CD4-positive, alpha-beta T cell treated with Interleukin-21 for 1 hour (primary cell): ENCODE data around the gene ENTHD1.
"Not testable (repeated sequence)": the region's sequence is repeated elsewhere in the genome, so short reads cannot be mapped to it uniquely, and the experiment has no call there.

Source experiments
- DNase-seq: peaks from one replicate; pipeline ENCODE4 v3.0.0-alpha.2; 2020

The ENTHD1 gene

DNA sequence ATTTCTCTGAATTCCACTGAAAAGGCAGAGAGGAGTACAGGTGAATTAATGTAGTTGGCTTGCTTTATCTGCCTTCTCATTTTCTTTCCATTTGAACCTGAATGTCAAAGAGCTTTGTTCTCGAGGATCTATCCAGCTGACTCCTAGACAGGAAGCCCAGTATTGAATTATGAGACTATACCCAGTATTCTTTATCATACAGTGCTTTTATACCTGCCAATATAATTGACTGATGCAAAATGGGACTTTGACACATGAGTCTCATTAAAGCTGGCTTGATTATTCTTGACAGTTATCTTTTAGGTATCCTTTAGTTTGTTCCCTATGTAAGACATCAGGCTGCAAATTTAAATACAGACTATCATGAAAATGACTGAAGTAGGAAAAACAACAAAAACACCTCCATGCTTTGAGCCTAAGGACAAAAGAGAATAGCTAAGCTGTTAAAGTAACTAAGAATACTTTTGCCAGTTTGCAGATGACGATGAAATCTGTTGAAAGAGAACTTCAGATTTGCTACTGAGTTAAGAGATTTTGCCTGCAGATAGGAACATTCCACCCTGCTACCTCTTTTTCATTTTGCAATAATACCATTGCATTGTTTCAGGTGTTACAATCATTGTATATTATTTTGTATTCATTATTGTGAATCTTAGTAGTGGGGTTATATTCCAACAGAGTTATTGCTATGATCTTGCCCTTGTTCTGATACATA is 117.1 kb downstream of the ENTHD1 start:
- DNase-seq: no peak

GRCh38 chr22:39773976-39774539 is 119.5 kb downstream of the ENTHD1 start:
- peak; percentile 25 for DNase-seq

GRCh38 chr22:39773503-39773902 is 120.1 kb downstream of the ENTHD1 start:
- no peak for DNase-seq

GRCh38 chr22:39771486-39771885 is 122.1 kb downstream of the ENTHD1 start:
- DNase-seq: no peak

DNA sequence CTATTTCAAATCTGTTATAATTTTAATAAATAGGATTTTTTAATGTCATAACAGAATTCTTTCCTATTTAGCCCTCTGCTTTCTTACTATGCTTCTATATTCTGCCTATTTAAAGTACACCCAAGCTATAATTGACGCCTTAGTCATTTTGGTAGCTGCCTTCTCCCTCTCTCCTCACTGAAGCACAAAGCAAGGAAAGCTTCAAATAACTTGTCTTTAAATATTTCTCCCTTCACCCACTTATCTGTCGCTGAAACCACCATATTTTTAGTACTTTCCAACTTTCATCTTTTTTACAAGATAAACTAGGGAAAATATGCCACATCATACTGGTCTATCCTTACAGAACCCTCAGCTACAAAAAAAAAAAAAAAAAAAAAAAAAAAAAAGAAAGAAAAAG is 127.9 kb downstream of the ENTHD1 start:
- no peak for DNase-seq

DNA sequence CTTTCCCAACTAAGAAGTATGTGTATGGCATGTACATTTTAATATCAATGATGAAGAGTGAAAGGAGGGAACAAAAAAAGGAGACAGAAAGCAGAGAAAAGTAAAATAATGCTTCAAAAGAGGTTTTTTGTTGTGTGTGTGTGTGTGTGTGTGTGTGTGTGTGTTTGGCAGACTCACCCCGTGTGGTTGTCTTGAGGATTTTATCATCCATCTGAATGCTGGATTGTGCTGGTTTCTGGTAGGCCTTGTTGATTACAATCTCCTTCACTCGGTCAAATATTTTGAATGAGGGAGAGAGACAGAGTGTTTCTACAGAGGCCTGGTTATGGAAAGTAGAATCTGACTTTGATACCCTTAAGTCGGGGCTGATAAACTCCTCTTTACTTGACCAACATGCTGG is 128.5 kb downstream of the ENTHD1 start:
- no peak for DNase-seq

- DNase-seq: no peak
These were observed 130.3 kb downstream of the ENTHD1 start for GRCh38 chr22:39763276-39763675.

- no peak for DNase-seq
These were observed 142.8 kb downstream of the ENTHD1 start for GRCh38 chr22:39750759-39751158.

DNA sequence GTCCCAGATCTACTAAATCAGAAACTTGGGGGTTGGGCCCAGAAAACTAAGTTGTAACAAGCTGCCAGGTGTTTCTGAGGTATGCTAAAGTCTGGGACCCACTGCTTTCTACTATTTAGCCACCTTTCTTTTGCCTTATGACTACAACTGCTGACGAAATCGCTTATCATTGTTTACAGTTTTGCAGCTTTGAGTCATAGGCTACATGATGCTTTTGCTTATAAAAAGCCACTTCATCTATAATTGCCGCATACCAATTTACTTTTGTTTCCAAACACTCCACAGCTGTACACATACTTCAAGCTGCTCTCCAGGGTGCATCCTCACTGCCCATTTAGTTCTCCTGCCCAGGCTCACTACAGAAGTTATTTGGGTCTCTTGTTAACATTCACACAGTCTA is 144.7 kb downstream of the ENTHD1 start:
- no peak for DNase-seq

DNA sequence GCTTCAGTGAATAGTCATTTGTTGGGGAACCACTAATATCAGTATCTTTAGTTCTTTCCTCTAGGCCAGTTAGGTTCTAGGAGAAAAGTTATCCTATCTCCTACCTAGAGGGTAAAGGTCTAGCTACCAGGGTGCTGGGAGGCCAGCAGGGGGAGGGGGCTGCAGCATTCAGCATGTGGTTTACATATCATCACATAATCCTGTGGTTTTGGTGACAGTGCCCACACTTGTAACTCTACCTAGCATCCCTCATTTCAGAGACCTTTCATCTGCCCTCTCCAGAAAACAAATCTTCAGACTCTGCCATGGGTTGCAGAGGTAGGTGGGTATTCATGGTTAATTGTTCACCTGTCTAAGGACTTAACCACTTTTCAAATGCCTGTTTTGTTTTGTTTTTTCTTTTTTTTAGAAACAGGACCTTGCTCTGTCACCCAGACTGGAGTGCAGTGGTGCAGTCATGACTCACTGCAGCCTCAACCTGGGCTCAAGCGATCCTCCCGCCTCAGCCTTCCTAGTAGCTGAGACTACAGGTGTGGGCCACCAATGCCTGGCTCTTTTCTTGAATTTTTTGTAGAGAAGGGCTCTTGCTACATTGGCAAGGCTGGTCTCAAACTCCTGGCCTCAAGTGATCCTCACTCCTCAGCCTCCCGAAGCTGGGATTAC is 146.8 kb downstream of the ENTHD1 start:
- peak; percentile 4 for DNase-seq

- DNase-seq: no peak
These were observed 147.8 kb downstream of the ENTHD1 start for GRCh38 chr22:39745789-39746188.

- no peak for DNase-seq
These were observed 149.2 kb downstream of the ENTHD1 start for GRCh38 chr22:39744353-39744752.

- no peak for DNase-seq
These were observed 149.6 kb downstream of the ENTHD1 start for GRCh38 chr22:39743935-39744334.

- no peak for DNase-seq
These were observed 154.1 kb downstream of the ENTHD1 start for GRCh38 chr22:39739338-39740027.

DNA sequence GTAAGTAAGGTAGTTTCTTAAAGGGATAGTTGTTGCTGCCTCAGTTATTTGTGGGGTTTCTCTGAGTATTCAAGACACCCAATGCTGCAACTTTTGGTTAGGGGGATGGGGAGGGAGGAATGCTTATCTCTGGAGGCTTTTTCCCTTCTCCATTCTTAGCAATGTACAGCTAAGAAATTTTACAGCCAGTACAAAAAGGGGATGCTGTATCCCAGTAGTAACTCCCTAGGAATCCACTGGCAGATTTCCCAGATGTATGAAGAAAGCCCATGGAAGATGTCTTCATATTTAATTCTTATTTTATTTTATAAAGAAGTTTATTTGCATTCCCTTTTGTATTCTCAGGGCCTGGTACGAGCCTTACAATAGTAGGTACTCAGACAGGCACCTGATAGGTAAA is 154.8 kb downstream of the ENTHD1 start:
- DNase-seq: no peak

- no peak for DNase-seq
These were observed 157.8 kb downstream of the ENTHD1 start for GRCh38 chr22:39735776-39736175.

DNA sequence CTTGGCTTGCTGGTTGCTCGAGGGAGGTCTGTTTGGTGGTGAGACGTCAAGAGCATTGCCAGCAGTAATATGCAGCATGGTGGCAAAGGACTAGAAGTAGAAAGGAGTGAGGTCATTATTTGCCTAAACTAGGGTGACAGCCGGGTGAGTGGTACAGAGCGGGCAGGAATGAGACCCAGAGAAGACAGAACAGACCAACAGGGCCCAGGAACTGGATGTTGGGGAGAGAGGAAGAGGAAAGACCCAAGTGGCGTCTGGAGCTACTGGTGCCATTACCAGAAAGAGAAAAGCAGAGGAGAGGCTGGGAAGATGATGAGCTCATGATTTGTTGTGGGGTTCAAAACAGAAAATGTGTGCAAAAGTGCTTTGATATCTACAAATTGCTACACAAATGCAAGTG is 158.7 kb downstream of the ENTHD1 start:
- no peak for DNase-seq

DNA sequence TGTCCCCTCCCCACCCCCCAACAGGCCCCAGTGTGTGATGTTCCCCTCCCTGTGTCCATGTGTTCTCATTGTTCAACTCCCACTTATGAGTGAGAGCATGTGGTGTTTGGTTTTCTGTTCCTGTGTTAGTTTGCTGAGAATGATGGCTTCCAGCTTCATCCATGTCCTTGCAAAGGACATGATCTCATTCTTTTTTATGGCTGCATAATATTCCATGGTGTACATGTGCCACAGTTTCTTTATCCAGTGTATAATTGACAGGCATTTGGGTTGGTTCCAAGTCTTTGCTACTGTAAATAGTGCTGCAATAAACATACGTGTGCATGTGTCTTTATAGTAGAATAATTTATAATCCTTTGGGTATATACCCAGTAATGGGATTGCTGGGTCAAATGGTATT is 159.5 kb downstream of the ENTHD1 start:
- not testable (repeated sequence) for DNase-seq

DNA sequence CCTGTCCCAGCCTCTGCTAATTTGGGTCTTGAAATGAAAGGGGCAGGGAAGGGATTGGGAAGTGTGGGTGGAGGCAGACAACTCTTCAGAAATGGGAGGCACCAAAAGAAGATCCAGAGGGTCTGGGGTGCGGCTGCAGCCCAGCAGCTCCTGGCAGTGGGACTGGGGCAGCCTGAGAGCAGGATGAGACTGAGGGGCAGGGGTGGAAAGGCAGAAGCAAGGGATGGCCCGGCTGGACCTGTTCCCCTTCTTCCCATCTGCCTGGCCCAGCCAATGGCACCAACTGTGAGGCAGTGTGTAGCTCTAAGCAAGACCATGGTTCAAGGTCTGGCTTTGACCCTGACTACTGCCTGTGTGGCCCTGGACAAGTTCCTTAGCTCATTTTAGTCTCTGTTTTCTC is 160.4 kb downstream of the ENTHD1 start:
- no peak for DNase-seq

DNA sequence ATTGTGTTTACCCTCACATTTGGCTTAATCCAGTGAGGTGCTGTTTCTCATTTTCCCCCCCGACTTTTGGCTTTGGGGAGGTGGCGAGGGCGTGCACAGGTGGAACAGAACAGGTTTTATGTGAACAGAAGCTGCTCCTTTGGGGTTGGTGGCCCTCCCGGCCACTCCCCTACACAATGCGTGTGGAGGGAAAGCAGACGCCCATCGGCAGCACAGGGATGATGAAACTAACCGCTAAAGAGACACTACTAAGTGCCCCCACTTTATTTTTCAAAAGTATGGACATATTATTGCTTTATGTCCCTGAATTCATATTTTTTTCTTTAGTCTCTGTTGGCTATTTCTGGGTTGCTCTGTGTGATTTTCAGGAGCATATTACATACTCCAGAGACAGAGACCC is 160.9 kb downstream of the ENTHD1 start:
- no peak for DNase-seq

DNA sequence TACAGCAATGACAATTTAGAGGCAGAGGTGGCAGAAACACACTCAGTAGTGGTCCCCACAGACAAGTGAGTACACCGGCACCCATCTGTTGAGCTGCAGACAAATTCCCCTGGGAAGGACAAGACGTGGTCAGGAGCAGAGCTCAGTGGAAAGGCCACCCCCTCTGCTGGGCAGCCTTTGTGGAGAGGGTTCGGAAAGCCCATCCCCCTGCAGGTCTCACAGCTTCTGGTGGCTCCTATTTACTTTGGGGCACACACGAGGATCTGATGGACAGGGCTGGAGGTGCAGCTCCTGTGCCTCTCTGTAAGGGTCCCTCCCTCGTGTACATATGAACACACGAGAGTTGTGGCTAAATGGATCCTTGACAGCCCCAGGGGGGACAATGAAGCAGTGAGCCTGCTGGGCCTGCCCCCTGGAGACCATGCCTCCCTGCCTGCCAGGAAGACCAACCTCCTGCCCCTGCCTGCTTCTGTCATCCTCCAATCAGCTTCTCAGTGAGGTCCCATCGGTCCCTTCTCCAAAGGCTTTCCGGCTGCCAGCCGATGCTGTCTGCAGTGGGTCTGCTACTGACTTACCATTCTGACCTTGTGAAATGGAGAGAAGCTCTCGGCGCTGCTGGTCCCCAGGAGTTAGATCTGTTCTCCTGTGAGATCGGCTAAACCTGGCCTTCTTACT is 161.5 kb downstream of the ENTHD1 start:
- no peak for DNase-seq

- no peak for DNase-seq
These were observed 162.1 kb downstream of the ENTHD1 start for GRCh38 chr22:39731481-39731880.
